ENCODE results near the gene ERC2.

DNA sequence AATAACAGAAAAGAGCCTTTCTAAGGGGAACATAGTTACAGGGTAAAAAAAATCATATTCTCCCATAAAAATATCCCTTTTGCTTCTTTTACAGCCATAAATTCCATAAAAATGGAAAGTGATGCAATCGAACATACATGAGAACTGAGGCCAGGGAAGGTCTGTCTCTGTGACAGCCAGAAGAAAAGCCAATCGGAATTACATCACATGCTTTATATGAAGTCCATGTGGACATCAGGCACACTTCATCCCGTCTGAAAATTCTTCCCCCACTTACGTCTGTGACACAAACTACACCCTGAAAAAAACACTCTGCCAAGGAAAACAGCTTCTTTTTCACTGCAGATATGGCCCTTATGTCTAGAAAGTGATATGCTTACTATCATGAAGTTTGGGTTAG, 323.5 kb downstream of the ERC2 start:
- TF ChIP-seq, protein P1, sequence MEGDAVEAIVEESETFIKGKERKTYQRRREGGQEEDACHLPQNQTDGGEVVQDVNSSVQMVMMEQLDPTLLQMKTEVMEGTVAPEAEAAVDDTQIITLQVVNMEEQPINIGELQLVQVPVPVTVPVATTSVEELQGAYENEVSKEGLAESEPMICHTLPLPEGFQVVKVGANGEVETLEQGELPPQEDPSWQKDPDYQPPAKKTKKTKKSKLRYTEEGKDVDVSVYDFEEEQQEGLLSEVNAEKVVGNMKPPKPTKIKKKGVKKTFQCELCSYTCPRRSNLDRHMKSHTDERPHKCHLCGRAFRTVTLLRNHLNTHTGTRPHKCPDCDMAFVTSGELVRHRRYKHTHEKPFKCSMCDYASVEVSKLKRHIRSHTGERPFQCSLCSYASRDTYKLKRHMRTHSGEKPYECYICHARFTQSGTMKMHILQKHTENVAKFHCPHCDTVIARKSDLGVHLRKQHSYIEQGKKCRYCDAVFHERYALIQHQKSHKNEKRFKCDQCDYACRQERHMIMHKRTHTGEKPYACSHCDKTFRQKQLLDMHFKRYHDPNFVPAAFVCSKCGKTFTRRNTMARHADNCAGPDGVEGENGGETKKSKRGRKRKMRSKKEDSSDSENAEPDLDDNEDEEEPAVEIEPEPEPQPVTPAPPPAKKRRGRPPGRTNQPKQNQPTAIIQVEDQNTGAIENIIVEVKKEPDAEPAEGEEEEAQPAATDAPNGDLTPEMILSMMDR (conservative IDR thresholded peaks at IDR 0.05 in 1 of 2, IDR thresholded peaks at IDR 0.05 in 1 of 2; ENCODE audit: low read depth in 1 of 2, low read length in 2 of 2) = no peak
- no peak for TF ChIP-seq EZH2 (IDR thresholded peaks at IDR 0.05; ENCODE audit: low read length, missing control alignments)

All from fibroblast of lung (primary cell).